GM10266 (cell line): ENCODE measurements around the gene DBX2.

Source experiments
- DNase-seq: peaks from one replicate; pipeline ENCODE4 v3.0.0; 2012; ENCODE audit errors: extremely low spot score
- TF ChIP-seq, protein P1 (sequence below): IDR thresholded peaks from 2 replicates; pipeline ENCODE4 v1.5.1; 2012; ENCODE audit warnings: mild to moderate bottlenecking, low read depth; ENCODE audit not compliant: control insufficient read depth, insufficient read depth; ENCODE audit errors: missing control alignments

DBX2 gene

DNA sequence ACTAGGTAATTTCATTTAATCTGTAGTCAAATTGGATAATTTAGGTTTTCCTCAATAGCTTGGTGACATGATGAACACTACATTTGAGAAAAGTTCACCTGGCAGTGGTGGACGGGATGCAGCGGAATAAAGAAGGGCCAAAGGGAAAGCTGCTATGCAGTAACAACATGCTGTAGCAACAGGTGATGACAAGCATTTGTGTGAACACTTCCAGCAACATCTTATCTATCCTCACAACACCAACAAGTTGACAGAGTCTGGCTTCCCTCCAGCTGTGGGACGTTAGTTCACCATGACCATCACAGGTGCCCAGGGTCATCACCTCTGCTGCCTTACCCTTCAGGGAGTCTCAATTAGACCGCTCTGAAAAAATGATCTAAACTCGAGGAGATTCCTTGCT lies 8.3 kb downstream of the DBX2 start:
- TF ChIP-seq, protein P1, sequence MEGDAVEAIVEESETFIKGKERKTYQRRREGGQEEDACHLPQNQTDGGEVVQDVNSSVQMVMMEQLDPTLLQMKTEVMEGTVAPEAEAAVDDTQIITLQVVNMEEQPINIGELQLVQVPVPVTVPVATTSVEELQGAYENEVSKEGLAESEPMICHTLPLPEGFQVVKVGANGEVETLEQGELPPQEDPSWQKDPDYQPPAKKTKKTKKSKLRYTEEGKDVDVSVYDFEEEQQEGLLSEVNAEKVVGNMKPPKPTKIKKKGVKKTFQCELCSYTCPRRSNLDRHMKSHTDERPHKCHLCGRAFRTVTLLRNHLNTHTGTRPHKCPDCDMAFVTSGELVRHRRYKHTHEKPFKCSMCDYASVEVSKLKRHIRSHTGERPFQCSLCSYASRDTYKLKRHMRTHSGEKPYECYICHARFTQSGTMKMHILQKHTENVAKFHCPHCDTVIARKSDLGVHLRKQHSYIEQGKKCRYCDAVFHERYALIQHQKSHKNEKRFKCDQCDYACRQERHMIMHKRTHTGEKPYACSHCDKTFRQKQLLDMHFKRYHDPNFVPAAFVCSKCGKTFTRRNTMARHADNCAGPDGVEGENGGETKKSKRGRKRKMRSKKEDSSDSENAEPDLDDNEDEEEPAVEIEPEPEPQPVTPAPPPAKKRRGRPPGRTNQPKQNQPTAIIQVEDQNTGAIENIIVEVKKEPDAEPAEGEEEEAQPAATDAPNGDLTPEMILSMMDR = no peak
- no peak for DNase-seq

DNA sequence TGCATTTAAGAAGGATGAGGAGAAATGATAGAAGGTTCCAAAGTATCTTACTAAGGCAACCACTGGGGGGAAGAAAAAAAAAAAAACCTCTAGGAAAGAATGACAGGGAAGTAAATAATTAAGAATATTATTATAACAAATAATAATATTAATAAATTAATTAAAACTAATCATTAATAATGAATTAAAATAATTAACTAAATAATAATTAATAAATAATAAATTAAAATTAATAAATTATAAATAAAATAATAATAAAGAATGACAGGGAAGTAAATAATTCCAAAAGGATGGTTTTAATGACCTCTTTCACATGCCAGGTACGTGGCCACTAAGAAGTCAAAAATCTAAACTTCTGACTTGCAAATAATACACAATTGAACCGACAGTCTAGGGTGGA lies 9.9 kb downstream of the DBX2 start:
- TF ChIP-seq, protein P1 = no peak
- DNase-seq = no peak

DNA sequence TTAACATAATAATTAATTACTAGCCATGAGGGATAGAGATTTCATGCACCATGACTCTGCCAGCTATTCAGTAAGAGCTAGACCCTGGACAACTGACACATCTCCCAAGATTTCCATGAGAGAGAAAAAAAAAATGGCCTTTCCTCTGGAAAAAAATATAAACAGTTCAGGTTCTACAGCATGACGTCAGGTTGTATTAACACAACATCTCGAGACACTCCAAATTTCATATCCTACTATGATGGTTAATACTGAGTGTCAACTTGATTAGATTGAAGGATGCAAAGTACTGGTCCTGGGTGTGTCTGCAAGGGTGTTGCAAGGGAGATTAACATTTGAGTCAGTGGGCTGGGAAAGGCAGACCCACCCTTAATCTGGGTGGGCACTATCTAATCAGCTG lies 11.1 kb downstream of the DBX2 start:
- no peak for DNase-seq
- TF ChIP-seq, protein P1 = no peak

DNA sequence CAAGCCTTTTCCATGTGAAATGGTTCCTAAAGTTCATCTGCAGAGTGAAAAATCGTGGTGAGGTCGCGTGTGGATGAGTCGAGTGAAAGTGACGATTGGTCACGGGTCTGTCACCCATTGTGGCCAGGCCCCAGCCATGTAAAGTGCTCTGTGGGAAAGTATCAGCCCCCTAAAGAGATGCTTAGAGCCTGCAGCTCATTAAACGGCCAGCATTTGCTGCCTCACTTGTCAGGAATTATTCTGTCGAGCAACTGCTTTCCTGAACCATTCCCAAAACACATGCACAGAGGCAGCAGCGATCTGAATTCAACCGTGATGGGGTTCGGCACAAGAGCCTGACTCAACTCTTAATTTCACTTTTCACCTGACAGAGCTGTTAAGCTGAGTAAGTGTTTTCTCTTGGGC lies 16.0 kb downstream of the DBX2 start:
- TF ChIP-seq, protein P1 = no peak
- no peak for DNase-seq

DNA sequence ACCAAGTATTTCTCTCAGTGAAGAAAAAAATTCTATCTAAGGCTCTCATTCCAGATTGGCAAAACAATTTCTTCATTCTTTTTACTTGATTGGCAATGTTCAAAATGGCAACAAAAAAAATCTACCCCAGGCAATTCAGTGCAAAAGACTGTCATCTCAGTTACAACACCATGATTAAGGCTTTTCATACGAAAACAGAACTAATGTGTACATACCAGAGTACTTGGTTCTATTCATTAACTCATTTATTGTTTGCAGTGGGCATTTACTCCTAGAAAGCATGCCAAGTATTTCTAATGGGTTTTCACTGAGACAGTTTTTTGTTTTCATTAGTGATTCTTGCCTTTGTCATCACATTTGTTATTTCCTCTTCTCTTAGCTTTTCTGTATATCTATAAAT lies 33.0 kb downstream of the DBX2 start:
- TF ChIP-seq, protein P1 = no peak
- no peak for DNase-seq

DNA sequence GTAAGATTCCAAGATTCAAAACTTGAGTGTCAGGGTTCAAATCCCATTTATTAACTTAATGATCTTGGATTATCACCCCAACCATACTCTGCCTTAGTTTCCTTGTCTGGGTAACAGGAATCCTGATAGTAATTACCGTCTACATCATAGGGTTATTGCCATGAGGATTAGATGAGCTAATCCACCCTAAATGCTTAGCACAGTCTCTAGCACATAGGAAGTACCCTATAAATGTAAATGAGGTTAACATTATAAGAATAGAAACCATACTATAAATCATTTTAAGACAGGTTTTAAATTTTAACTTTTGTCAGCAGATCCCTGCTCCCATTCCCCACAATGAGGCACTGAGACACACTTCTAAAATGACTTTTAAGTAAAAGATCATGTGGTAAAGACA lies 36.5 kb downstream of the DBX2 start:
- TF ChIP-seq, protein P1 = peak; percentile 3
- no peak for DNase-seq

DNA sequence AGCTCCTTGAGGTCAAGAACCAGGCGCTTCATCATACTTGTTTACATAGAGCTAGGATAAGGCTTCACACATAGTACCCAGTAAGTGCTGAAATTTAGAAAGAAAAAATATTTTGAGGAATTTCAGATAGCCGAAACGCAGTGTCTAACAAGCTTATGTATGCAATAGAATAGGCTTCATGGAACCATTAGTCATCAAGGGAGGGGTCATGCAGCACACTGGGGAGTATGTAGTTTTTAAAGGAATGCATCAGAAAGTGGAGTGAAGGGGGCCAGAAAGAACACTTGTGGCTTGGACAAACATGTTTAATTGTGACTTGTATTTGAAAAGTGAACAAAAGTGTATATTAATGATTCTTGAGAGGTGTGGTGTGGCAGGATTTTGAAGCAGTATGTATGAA lies 38.1 kb downstream of the DBX2 start:
- TF ChIP-seq, protein P1 = no peak
- DNase-seq = no peak
